Lower leg skin (tissue), 3 donors: ENCODE measurements around the gene S100A4.

Experiments
- POLR2A ChIP-seq, 2 donors: fragments of 450-650 bp; IDR thresholded peaks; one replicate each; pipeline ENCODE4 v1.6.1; 2016 to 2017; ENCODE audit warnings: antibody characterized with exemption in 2 of 2, mild to moderate bottlenecking in 1 of 2, moderate library complexity in 1 of 2
- TF ChIP-seq, protein P1 (sequence below), 3 donors: fragments of 450-650 bp; IDR thresholded peaks; one replicate each; pipeline ENCODE4 v1.5.1; 2016; ENCODE audit warnings: antibody characterized with exemption in 3 of 3, mild to moderate bottlenecking in 3 of 3, moderate library complexity in 2 of 3

DNA sequence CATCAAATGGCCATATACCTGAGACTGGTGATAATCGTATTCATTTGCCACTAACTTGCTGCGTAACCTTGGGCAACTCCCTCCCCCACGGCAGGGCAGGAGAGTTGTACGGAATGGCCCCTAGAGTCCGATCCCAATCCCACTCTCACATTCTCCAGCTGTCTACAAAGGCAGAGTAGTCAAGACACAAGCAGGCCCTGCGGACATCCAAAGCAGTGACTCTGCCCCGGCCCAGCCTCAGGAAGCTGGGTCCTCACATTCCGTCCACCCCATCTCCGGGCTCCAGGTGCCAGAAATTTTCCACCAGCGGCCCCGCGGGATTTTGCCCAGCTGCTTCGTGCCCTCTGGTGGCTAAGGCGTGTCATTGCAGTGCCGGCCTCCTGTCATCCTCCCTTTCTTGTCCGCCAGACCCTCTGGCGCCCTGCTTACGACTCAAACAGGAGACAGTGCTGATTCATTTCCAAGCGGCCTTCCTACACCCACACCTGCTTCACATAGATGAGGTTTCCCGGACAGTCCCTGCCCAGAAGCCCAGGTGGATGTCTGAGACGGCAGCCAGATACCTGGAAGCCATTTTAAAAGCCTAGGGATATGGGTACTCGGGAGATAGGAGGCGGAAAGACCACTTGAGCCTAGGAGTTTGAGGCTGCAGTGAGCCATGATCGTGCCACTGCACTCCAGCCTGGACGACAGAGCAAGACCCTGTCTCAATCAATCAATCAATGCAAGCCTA is 22.9 kb upstream of the S100A4 start:
- TF ChIP-seq, protein P1, sequence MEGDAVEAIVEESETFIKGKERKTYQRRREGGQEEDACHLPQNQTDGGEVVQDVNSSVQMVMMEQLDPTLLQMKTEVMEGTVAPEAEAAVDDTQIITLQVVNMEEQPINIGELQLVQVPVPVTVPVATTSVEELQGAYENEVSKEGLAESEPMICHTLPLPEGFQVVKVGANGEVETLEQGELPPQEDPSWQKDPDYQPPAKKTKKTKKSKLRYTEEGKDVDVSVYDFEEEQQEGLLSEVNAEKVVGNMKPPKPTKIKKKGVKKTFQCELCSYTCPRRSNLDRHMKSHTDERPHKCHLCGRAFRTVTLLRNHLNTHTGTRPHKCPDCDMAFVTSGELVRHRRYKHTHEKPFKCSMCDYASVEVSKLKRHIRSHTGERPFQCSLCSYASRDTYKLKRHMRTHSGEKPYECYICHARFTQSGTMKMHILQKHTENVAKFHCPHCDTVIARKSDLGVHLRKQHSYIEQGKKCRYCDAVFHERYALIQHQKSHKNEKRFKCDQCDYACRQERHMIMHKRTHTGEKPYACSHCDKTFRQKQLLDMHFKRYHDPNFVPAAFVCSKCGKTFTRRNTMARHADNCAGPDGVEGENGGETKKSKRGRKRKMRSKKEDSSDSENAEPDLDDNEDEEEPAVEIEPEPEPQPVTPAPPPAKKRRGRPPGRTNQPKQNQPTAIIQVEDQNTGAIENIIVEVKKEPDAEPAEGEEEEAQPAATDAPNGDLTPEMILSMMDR (IDR thresholded peaks at IDR 0.05) = peak in 2 of 3 donors; percentile 81 to 99
- TF ChIP-seq POLR2A (IDR thresholded peaks at IDR 0.05) = no peak
